Subcutaneous abdominal adipose tissue (tissue), 5 donors: ENCODE results near the gene ST3GAL3.

Experiments
- H3K27ac ChIP-seq: one replicate; pipeline ENCODE4 v1.7.0; 2013; ENCODE audit warnings: low read depth, mild to moderate bottlenecking, inconsistent platforms, low read length, moderate library complexity
- H3K27me3 ChIP-seq, 5 donors: one replicate each; pipeline ENCODE4 v1.7.0; 2013; ENCODE audit warnings: low read length in 5 of 5, inconsistent platforms in 1 of 5; ENCODE audit not compliant: control insufficient read depth in 5 of 5, insufficient read depth in 4 of 5
- H3K36me3 ChIP-seq, 5 donors: one replicate each; pipeline ENCODE4 v1.7.0; 2013; ENCODE audit warnings: low read length in 5 of 5; ENCODE audit not compliant: control insufficient read depth in 5 of 5, insufficient read depth in 5 of 5
- H3K4me1 ChIP-seq, 5 donors: one replicate each; pipeline ENCODE4 v1.7.0; 2013; ENCODE audit warnings: low read length in 5 of 5, mild to moderate bottlenecking in 3 of 5, moderate library complexity in 1 of 5; ENCODE audit not compliant: control insufficient read depth in 5 of 5, insufficient read depth in 5 of 5
- H3K4me3 ChIP-seq, 5 donors: one replicate each; pipeline ENCODE4 v1.7.0; 2013; ENCODE audit warnings: low read length in 5 of 5, low read depth in 1 of 5
- H3K9ac ChIP-seq, 5 donors: one replicate each; pipeline ENCODE4 v1.7.0; 2013; ENCODE audit warnings: low read length in 5 of 5, mild to moderate bottlenecking in 4 of 5, moderate library complexity in 3 of 5
- H3K9me3 ChIP-seq, 5 donors: one replicate each; pipeline ENCODE4 v1.7.0; 2013; ENCODE audit warnings: low read length in 5 of 5; ENCODE audit not compliant: control insufficient read depth in 5 of 5
- donor health status: healthy.
- donor health status: healthy.
- donor health status: healthy.
- donor health status: healthy.
- donor health status: healthy.

Gene ST3GAL3

DNA sequence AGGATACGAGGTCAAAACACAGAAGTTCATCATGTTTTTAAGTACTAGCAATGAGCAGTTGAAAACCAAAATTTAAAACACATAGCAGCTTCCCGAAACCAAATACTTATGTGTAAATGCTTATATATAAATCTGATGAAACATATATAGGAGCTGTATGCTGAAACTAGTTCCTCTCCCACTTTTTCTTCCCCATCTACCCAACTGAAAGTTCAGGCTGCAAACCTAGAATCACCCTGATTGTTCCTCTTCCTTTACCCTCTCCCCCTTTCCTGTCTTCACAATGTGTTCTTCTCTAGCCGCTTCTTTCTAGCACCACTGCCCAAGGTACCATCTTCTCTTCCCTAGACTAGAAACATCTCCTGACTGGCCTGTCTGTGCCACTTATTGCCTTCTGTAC is 90.6 kb downstream of the ST3GAL3 start:
- no peaks in the 10 kb centered on the region for H3K9me3 ChIP-seq
- H3K27me3 ChIP-seq: no peaks in the 10 kb centered on the region
- H3K4me1 ChIP-seq: peaks cover 0 to 4% (median 0%) of the 10 kb centered on the region in 5 donors
- H3K9ac ChIP-seq: no peak overlapping the region
- H3K4me3 ChIP-seq: no peak overlapping the region
- peaks cover 0 to 8% (median 0%) of the 10 kb centered on the region in 5 donors for H3K36me3 ChIP-seq
- H3K27ac ChIP-seq: no peak overlapping the region

GRCh38 chr1:43799656-43800635 is 92.6 kb downstream of the ST3GAL3 start:
- Histone ChIP-seq H3K9me3 (no peaks in the 10 kb centered on the region), H3K4me1 (peaks cover 0 to 4% (median 0%) of the 10 kb centered on the region in 5 donors), H3K27ac (no peak overlapping the region), H3K36me3 (peaks cover 0 to 8% (median 0%) of the 10 kb centered on the region in 5 donors), H3K4me3 (no peak overlapping the region), H3K27me3 (no peaks in the 10 kb centered on the region), H3K9ac (no peak overlapping the region)

- H3K27ac ChIP-seq: no peak overlapping the region
- H3K4me1 ChIP-seq: peaks cover 0 to 4% (median 0%) of the 10 kb centered on the region in 5 donors
- H3K9me3 ChIP-seq: no peaks in the 10 kb centered on the region
- no peak overlapping the region for H3K4me3 ChIP-seq
- H3K27me3 ChIP-seq: no peaks in the 10 kb centered on the region
- no peak overlapping the region for H3K9ac ChIP-seq
- H3K36me3 ChIP-seq: peaks cover 0 to 12% (median 0%) of the 10 kb centered on the region in 5 donors
These were observed 93.4 kb downstream of the ST3GAL3 start for GRCh38 chr1:43800771-43801170.

GRCh38 chr1:43801203-43801602 is 93.9 kb downstream of the ST3GAL3 start:
- H3K27me3 ChIP-seq: no peaks in the 10 kb centered on the region
- H3K9ac ChIP-seq: no peak overlapping the region
- no peaks in the 10 kb centered on the region for H3K9me3 ChIP-seq
- no peak overlapping the region for H3K4me3 ChIP-seq
- peaks cover 0 to 12% (median 0%) of the 10 kb centered on the region in 5 donors for H3K36me3 ChIP-seq
- H3K27ac ChIP-seq: no peak overlapping the region
- peaks cover 0 to 4% (median 0%) of the 10 kb centered on the region in 5 donors for H3K4me1 ChIP-seq

DNA sequence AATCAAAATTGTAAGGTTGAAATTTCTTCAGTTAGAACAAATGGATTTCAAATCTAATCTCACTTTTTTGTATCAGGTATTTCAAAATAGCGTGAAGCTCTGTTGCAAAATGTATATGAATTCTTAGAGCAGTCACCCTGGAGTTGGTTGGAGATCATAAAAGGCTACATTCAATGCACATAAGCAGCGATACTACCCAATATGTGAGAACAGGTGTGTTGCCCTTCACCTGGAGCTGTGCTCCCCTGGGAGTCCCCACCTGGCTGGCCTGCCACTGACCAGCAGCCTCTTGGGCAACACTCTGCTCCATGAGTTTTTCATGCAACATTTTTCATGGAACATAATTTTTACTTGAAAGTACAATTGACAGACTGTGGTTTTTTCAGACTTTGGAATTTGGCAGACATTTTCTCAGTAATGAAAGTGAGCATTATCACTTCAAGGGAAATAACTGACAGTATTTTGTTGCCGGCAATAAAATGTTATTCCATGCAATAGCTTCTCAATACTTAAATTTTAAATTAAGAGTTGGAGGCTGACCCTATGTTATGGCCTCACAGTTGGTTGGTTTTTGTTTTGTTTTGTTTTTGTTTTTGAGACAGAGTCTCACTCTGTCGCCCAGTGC is 95.1 kb downstream of the ST3GAL3 start:
- H3K27me3 ChIP-seq: no peaks in the 10 kb centered on the region
- H3K9me3 ChIP-seq: no peaks in the 10 kb centered on the region
- H3K27ac ChIP-seq: no peak overlapping the region
- no peak overlapping the region for H3K9ac ChIP-seq
- peaks cover 0 to 4% (median 0%) of the 10 kb centered on the region in 5 donors for H3K4me1 ChIP-seq
- no peak overlapping the region for H3K4me3 ChIP-seq
- H3K36me3 ChIP-seq: peaks cover 0 to 12% (median 0%) of the 10 kb centered on the region in 5 donors

- peaks cover 0 to 4% (median 0%) of the 10 kb centered on the region in 5 donors for H3K4me1 ChIP-seq
- peaks cover 0 to 12% (median 0%) of the 10 kb centered on the region in 5 donors for H3K36me3 ChIP-seq
- H3K9ac ChIP-seq: no peak overlapping the region
- H3K4me3 ChIP-seq: no peak overlapping the region
- H3K9me3 ChIP-seq: no peaks in the 10 kb centered on the region
- H3K27me3 ChIP-seq: no peaks in the 10 kb centered on the region
- no peak overlapping the region for H3K27ac ChIP-seq
These were observed 95.8 kb downstream of the ST3GAL3 start for GRCh38 chr1:43803105-43803504.

DNA sequence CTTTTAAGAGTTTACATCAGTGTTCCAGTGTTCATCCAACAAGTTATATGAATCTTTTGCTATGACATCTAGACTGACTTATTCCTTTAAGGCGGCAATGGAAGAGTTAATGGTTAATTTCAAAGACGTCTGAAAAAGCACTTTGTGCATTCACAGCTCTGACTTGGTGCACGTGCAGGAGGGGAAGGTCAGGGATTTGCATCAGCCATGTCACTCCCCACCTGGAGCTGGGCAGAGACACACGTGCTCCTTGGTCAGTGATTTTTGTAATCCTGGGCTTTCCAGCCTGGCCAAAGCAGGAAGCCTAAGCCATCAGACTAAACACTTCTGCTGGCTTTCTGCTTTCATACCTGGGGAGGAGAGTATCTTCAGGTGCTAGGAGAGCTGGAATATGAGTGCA is 96.3 kb downstream of the ST3GAL3 start:
- Histone ChIP-seq H3K9me3 (peaks cover 0 to under 1% (median 0%) of the 10 kb centered on the region in 5 donors), H3K27me3 (no peaks in the 10 kb centered on the region), H3K27ac (no peak overlapping the region), H3K36me3 (peaks cover 0 to 9% (median 0%) of the 10 kb centered on the region in 5 donors), H3K4me3 (no peak overlapping the region), H3K9ac (no peak overlapping the region), H3K4me1 (peaks cover 0 to 4% (median 0%) of the 10 kb centered on the region in 5 donors)

DNA sequence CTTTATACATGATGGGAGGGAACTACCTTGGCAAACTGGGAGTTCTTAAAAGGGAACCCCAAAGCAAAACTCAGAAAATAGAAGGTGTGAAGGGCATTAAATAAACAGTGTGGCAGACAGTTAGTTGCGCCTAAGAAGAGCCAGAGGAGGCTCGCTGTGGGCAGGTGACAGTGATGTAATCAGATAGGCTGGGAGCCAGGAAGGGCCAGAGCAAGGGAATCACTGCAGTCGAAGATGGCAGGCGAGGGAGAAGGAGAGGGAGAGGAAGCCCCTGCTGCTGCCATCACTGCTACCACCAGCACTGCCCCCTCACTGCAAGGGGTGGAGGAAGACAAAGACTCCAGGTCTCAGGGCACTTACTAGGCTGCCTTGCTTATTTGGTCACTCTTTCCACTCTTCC is 97.2 kb downstream of the ST3GAL3 start:
- H3K4me3 ChIP-seq: no peak overlapping the region
- peaks cover 0 to 9% (median 0%) of the 10 kb centered on the region in 5 donors for H3K36me3 ChIP-seq
- no peaks in the 10 kb centered on the region for H3K27me3 ChIP-seq
- no peak overlapping the region for H3K27ac ChIP-seq
- peaks cover 0 to 6% (median 3%) of the 10 kb centered on the region in 5 donors for H3K9me3 ChIP-seq
- no peak overlapping the region for H3K9ac ChIP-seq
- H3K4me1 ChIP-seq: peaks cover 0 to 4% (median 0%) of the 10 kb centered on the region in 5 donors

DNA sequence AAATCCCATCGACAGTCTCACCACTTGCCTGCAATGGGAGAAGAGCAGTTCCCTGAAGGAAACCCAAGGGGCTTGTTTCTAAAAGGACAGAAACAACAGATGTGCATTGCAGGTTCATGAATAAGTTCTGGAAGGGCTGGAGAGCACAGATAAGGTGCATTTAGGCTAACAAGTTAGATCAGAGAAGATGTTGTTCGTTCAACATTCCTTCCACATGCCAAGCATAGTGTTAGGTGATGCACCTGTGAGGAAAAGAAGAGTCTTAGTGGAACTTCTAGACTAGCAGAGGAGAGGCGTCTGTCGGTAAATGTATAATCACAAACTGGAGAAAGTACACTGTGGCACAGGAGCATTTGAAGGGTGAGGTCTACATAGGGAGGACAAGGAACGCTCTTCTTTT is 98.0 kb downstream of the ST3GAL3 start:
- H3K4me1 ChIP-seq: no peaks in the 10 kb centered on the region
- H3K27me3 ChIP-seq: no peaks in the 10 kb centered on the region
- no peak overlapping the region for H3K4me3 ChIP-seq
- H3K9ac ChIP-seq: no peak overlapping the region
- peaks cover 0 to 6% (median 3%) of the 10 kb centered on the region in 5 donors for H3K9me3 ChIP-seq
- no peak overlapping the region for H3K27ac ChIP-seq
- peaks cover 0 to 7% (median 0%) of the 10 kb centered on the region in 5 donors for H3K36me3 ChIP-seq

GRCh38 chr1:43806183-43806582 is 98.8 kb downstream of the ST3GAL3 start:
- no peak overlapping the region for H3K27ac ChIP-seq
- H3K36me3 ChIP-seq: peaks cover 0 to 10% (median 3%) of the 10 kb centered on the region in 5 donors
- H3K4me1 ChIP-seq: no peaks in the 10 kb centered on the region

More at GRCh38 chr1:43806183-43806582, 98.8 kb downstream of the ST3GAL3 start:
- no peak overlapping the region for H3K9ac ChIP-seq
- no peaks in the 10 kb centered on the region for H3K27me3 ChIP-seq
- H3K9me3 ChIP-seq: peaks cover 0 to 6% (median 3%) of the 10 kb centered on the region in 5 donors
- no peak overlapping the region for H3K4me3 ChIP-seq
